ENCODE results near the gene LCN6.
"Not testable (repeated sequence)": the region's sequence is repeated elsewhere in the genome, so short reads cannot be mapped to it uniquely, and the experiment has no call there.

LCN6 gene

GRCh38 chr9:136762915-136763648, 14.8 kb upstream of the LCN6 start:
- DNase-seq (ENCODE audit: low read depth, low spot score), result no peak
- TF ChIP-seq FOXP2 (optimal IDR thresholded peaks at IDR 0.05; ENCODE audit: control extremely low read depth, extremely low read length, insufficient read depth) (no peak), POLR2AphosphoS5 (IDR thresholded peaks at IDR 0.05; ENCODE audit: borderline replicate concordance, low read depth, low read length) (peak; percentile 40; the same call in 1 of the 2 replicates)
- Histone ChIP-seq H3K27ac (no peak overlapping the region), H3K36me3 (ENCODE audit: insufficient read depth, low read length) (no peaks in the 10 kb centered on the region), H3K4me3 (peak overlapping the region; percentile 74), H3K9me3 (ENCODE audit: low read depth, low read length) (no peaks in the 10 kb centered on the region), H3K9ac (ENCODE audit: insufficient read length) (no peak overlapping the region)

GRCh38 chr9:136762221-136762691, 13.9 kb upstream of the LCN6 start:
- no peak for DNase-seq (ENCODE audit: low read depth, low spot score)
- no peak overlapping the region for H3K4me3 ChIP-seq
- H3K9ac ChIP-seq (ENCODE audit: insufficient read length), result no peak overlapping the region
- no peak overlapping the region for H3K27ac ChIP-seq
- TF ChIP-seq FOXP2 (optimal IDR thresholded peaks at IDR 0.05; ENCODE audit: control extremely low read depth, extremely low read length, insufficient read depth) (no peak), EZH2 (IDR thresholded peaks at IDR 0.05) (no peak), POLR2AphosphoS5 (IDR thresholded peaks at IDR 0.05; ENCODE audit: borderline replicate concordance, low read depth, low read length) (no peak)
- H3K9me3 ChIP-seq (ENCODE audit: low read depth, low read length), result no peaks in the 10 kb centered on the region
- no peaks in the 10 kb centered on the region for H3K36me3 ChIP-seq (ENCODE audit: insufficient read depth, low read length)

- Histone ChIP-seq H3K9ac (ENCODE audit: insufficient read length) (no peak overlapping the region), H3K9me3 (ENCODE audit: low read depth, low read length) (no peaks in the 10 kb centered on the region), H3K27ac (no peak overlapping the region), H3K36me3 (ENCODE audit: insufficient read depth, low read length) (no peaks in the 10 kb centered on the region), H3K4me3 (no peak overlapping the region)
- no peak for DNase-seq (ENCODE audit: low read depth, low spot score)
- no peak for TF ChIP-seq EZH2 (IDR thresholded peaks at IDR 0.05)
- no peak for TF ChIP-seq POLR2AphosphoS5 (IDR thresholded peaks at IDR 0.05; ENCODE audit: borderline replicate concordance, low read depth, low read length)
- TF ChIP-seq FOXP2 (optimal IDR thresholded peaks at IDR 0.05; ENCODE audit: control extremely low read depth, extremely low read length, insufficient read depth), result no peak
Measured at GRCh38 chr9:136761545-136761981, 13.2 kb upstream of the LCN6 start.

- not testable (repeated sequence) for H3K36me3 ChIP-seq (ENCODE audit: insufficient read depth, low read length); DNase-seq (ENCODE audit: low read depth, low spot score); H3K9ac ChIP-seq (ENCODE audit: insufficient read length); H3K27ac ChIP-seq; H3K9me3 ChIP-seq (ENCODE audit: low read depth, low read length); H3K4me3 ChIP-seq
Measured at GRCh38 chr9:136760834-136761544, 12.7 kb upstream of the LCN6 start.

GRCh38 chr9:136760424-136760823, 12.1 kb upstream of the LCN6 start:
- Histone ChIP-seq H3K36me3 (ENCODE audit: insufficient read depth, low read length) (no peaks in the 10 kb centered on the region), H3K27ac (no peak overlapping the region), H3K9me3 (ENCODE audit: low read depth, low read length) (no peaks in the 10 kb centered on the region), H3K4me3 (no peak overlapping the region), H3K9ac (ENCODE audit: insufficient read length) (no peak overlapping the region)
- DNase-seq (ENCODE audit: low read depth, low spot score), result no peak
- TF ChIP-seq EZH2 (IDR thresholded peaks at IDR 0.05) (no peak), FOXP2 (optimal IDR thresholded peaks at IDR 0.05; ENCODE audit: control extremely low read depth, extremely low read length, insufficient read depth) (no peak)

- TF ChIP-seq EZH2 (IDR thresholded peaks at IDR 0.05) (no peak), FOXP2 (optimal IDR thresholded peaks at IDR 0.05; ENCODE audit: control extremely low read depth, extremely low read length, insufficient read depth) (no peak)
- Histone ChIP-seq H3K9me3 (ENCODE audit: low read depth, low read length) (no peaks in the 10 kb centered on the region), H3K36me3 (ENCODE audit: insufficient read depth, low read length) (no peaks in the 10 kb centered on the region), H3K9ac (ENCODE audit: insufficient read length) (no peak overlapping the region), H3K4me3 (no peak overlapping the region), H3K27ac (no peak overlapping the region)
- no peak for DNase-seq (ENCODE audit: low read depth, low spot score)
Measured at GRCh38 chr9:136759436-136760325, 11.4 kb upstream of the LCN6 start.

GRCh38 chr9:136759001-136759400, 10.7 kb upstream of the LCN6 start:
- Histone ChIP-seq H3K9ac (ENCODE audit: insufficient read length) (no peak overlapping the region), H3K36me3 (ENCODE audit: insufficient read depth, low read length) (no peaks in the 10 kb centered on the region), H3K4me3 (no peak overlapping the region), H3K27ac (no peak overlapping the region), H3K9me3 (ENCODE audit: low read depth, low read length) (no peaks in the 10 kb centered on the region)
- DNase-seq (ENCODE audit: low read depth, low spot score), result no peak
- TF ChIP-seq POLR2AphosphoS5 (IDR thresholded peaks at IDR 0.05; ENCODE audit: borderline replicate concordance, low read depth, low read length) (no peak), EZH2 (IDR thresholded peaks at IDR 0.05) (no peak), FOXP2 (optimal IDR thresholded peaks at IDR 0.05; ENCODE audit: control extremely low read depth, extremely low read length, insufficient read depth) (no peak)

GRCh38 chr9:136757751-136758140, 9.4 kb upstream of the LCN6 start:
- Histone ChIP-seq H3K36me3 (ENCODE audit: insufficient read depth, low read length) (no peaks in the 10 kb centered on the region), H3K4me3 (no peak overlapping the region), H3K9me3 (ENCODE audit: low read depth, low read length) (no peaks in the 10 kb centered on the region), H3K27ac (no peak overlapping the region), H3K9ac (ENCODE audit: insufficient read length) (no peak overlapping the region)
- no peak for DNase-seq (ENCODE audit: low read depth, low spot score)
- TF ChIP-seq FOXP2 (optimal IDR thresholded peaks at IDR 0.05; ENCODE audit: control extremely low read depth, extremely low read length, insufficient read depth) (no peak), POLR2AphosphoS5 (IDR thresholded peaks at IDR 0.05; ENCODE audit: borderline replicate concordance, low read depth, low read length) (no peak), EZH2 (IDR thresholded peaks at IDR 0.05) (no peak)
